ENCODE results near the gene NTN1.

Gene NTN1

DNA sequence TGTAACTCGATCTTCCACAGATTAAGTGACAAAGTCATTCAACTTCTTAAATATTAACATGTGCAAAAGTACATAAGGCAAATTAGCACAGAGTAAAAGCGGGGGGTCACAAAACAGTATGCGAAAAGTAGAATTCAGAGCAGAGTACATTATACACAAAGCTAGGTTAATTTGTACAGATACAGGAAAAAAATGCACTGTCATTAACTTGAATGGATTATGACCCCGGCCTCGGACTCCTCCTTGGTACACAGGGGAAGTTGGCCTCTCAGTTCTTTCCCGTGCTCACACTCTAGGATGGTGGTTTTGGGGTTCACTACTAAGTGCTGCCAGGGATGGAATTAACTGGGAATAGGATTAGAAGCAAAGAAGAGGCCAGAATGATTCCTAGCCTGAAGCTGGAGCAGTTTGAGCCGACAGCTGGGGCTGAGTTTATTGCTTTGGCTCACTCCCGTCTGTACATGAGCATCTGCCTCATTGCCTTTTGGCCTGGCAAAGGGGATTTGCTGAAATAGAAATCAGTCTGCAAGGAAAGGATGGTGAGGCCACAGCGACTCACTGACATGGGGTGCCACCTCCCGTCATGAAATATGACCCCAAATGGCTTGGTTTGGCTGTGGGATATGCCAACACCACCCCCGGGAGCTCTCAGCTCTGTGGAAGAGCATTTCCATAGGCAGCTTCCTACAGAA, 23.6 kb downstream of the NTN1 start:
- Histone ChIP-seq H3K9ac (ENCODE audit: low read depth, low read length) (no peak overlapping the region), H3K4me3 (ENCODE audit: low read length) (no peak overlapping the region), H3K4me1 (ENCODE audit: insufficient read depth, low read length) (peaks cover 5% of the 10 kb centered on the region; the same call in 1 of the 2 replicates), H3K36me3 (ENCODE audit: insufficient read depth, low read length) (no peaks in the 10 kb centered on the region), H3K9me3 (ENCODE audit: insufficient read depth, low read depth, low read length) (peaks cover 16% of the 10 kb centered on the region; the same call in 1 of the 2 replicates), H3K27ac (ENCODE audit: low read depth, low read length) (no peak overlapping the region), H3K27me3 (ENCODE audit: insufficient read depth, low read length) (no peaks in the 10 kb centered on the region)
- WGBS = 84% methylated on average over 11 of the region's 11 CpGs

DNA sequence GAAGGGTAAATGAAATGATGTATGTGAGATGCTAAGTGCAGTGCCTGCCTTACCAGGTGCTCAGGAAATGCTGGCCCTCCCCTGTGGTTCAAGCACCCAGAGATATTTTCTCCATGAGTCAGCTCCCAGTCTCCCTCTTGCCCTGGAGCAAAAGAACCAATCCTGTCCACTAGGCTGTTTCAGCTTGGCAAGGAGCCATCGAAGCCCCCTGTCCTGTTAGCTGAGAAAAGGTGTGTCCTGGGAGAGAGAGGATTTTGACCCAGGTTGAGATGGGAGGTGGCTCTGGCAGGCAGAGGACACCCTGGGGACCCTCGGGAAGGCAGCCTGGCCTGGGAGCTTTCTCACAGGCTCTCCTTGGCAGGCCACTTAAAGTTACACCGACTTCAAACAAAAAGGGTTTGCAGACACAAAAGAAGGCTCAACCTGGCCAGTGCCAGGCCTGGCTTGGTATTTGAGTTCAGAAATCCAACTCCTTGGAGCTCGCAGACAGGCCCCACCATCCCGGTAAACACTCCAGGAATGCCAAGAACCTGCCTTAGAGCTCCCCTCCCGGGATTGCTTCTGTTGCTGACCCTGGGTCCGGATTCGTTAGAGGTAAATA, 29.6 kb downstream of the NTN1 start:
- Histone ChIP-seq H3K9ac (ENCODE audit: low read depth, low read length) (no peak overlapping the region), H3K27ac (ENCODE audit: low read depth, low read length) (peak overlapping the region; percentile 60)

GRCh38 chr17:9051561-9051960, 30.3 kb downstream of the NTN1 start:
- no peak overlapping the region for H3K9ac ChIP-seq (ENCODE audit: low read depth, low read length)
- H3K4me3 ChIP-seq (ENCODE audit: low read length) = no peak overlapping the region
- H3K36me3 ChIP-seq (ENCODE audit: insufficient read depth, low read length) = no peaks in the 10 kb centered on the region
- H3K9me3 ChIP-seq (ENCODE audit: insufficient read depth, low read depth, low read length) = peaks cover 6% of the 10 kb centered on the region; the same call in 1 of the 2 replicates
- 89% methylated on average over 4 of the region's 4 CpGs for WGBS
- H3K27me3 ChIP-seq (ENCODE audit: insufficient read depth, low read length) = peaks cover 43% of the 10 kb centered on the region
- peaks cover 40% of the 10 kb centered on the region for H3K4me1 ChIP-seq (ENCODE audit: insufficient read depth, low read length)
- no peak overlapping the region for H3K27ac ChIP-seq (ENCODE audit: low read depth, low read length)

More for the DNA sequence above, 29.6 kb downstream of the NTN1 start:
- Histone ChIP-seq H3K36me3 (ENCODE audit: insufficient read depth, low read length) (no peaks in the 10 kb centered on the region), H3K4me3 (ENCODE audit: low read length) (no peak overlapping the region), H3K4me1 (ENCODE audit: insufficient read depth, low read length) (peaks cover 40% of the 10 kb centered on the region), H3K9me3 (ENCODE audit: insufficient read depth, low read depth, low read length) (peaks cover 6% of the 10 kb centered on the region; the same call in 1 of the 2 replicates), H3K27me3 (ENCODE audit: insufficient read depth, low read length) (peaks cover 38% of the 10 kb centered on the region)
- 53% methylated on average over 8 of the region's 8 CpGs for WGBS

DNA sequence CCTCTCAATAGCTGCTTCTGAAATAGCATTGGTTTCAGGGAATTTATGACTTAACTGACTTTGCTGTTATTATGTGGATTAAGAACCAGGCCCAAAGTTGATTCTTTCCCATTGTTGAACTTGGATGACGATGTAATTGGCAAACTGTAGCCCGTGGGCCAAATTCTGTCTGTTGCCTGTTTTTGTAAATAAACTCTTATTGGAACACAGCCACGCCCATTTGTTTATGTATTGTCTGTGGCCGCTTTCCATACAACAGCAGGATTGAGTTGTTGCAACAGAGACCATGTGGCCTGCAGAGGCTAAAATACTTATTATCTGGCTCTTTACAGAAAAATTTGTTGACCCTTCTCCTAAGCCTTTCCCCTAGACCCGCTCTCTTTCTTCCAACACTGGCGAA, 31.6 kb downstream of the NTN1 start:
- no peak overlapping the region for H3K9ac ChIP-seq (ENCODE audit: low read depth, low read length)
- H3K4me1 ChIP-seq (ENCODE audit: insufficient read depth, low read length) = peaks cover 43% of the 10 kb centered on the region
- WGBS = 80% methylated on average over 6 of the region's 6 CpGs
- peaks cover 53% of the 10 kb centered on the region for H3K27me3 ChIP-seq (ENCODE audit: insufficient read depth, low read length)
- no peak overlapping the region for H3K4me3 ChIP-seq (ENCODE audit: low read length)
- no peaks in the 10 kb centered on the region for H3K36me3 ChIP-seq (ENCODE audit: insufficient read depth, low read length)
- H3K27ac ChIP-seq (ENCODE audit: low read depth, low read length) = no peak overlapping the region
- H3K9me3 ChIP-seq (ENCODE audit: insufficient read depth, low read depth, low read length) = peaks cover 6% of the 10 kb centered on the region; the same call in 1 of the 2 replicates

GRCh38 chr17:9053406-9053805, 32.1 kb downstream of the NTN1 start:
- H3K4me3 ChIP-seq (ENCODE audit: low read length) = no peak overlapping the region
- no peak overlapping the region for H3K27ac ChIP-seq (ENCODE audit: low read depth, low read length)
- no peaks in the 10 kb centered on the region for H3K36me3 ChIP-seq (ENCODE audit: insufficient read depth, low read length)
- WGBS = 62% methylated on average over 4 of the region's 4 CpGs
- peaks cover 53% of the 10 kb centered on the region for H3K27me3 ChIP-seq (ENCODE audit: insufficient read depth, low read length)
- H3K9ac ChIP-seq (ENCODE audit: low read depth, low read length) = no peak overlapping the region
- peaks cover 2% of the 10 kb centered on the region; the same call in 1 of the 2 replicates for H3K9me3 ChIP-seq (ENCODE audit: insufficient read depth, low read depth, low read length)
- H3K4me1 ChIP-seq (ENCODE audit: insufficient read depth, low read length) = peaks cover 43% of the 10 kb centered on the region

- Histone ChIP-seq H3K4me3 (ENCODE audit: low read length) (peak overlapping the region; percentile 42), H3K36me3 (ENCODE audit: insufficient read depth, low read length) (no peaks in the 10 kb centered on the region), H3K27ac (ENCODE audit: low read depth, low read length) (peak overlapping the region; percentile 81), H3K4me1 (ENCODE audit: insufficient read depth, low read length) (peaks cover 43% of the 10 kb centered on the region), H3K9me3 (ENCODE audit: insufficient read depth, low read depth, low read length) (no peaks in the 10 kb centered on the region), H3K27me3 (ENCODE audit: insufficient read depth, low read length) (peaks cover 53% of the 10 kb centered on the region), H3K9ac (ENCODE audit: low read depth, low read length) (peak overlapping the region; percentile 29; the same call in 1 of the 2 replicates)
- WGBS = 8% methylated on average over 27 of the region's 27 CpGs
Measured at GRCh38 chr17:9054126-9054975, 33.0 kb downstream of the NTN1 start.

GRCh38 chr17:9055281-9055680, 34.0 kb downstream of the NTN1 start:
- Histone ChIP-seq H3K27ac (ENCODE audit: low read depth, low read length) (no peak overlapping the region), H3K36me3 (ENCODE audit: insufficient read depth, low read length) (no peaks in the 10 kb centered on the region), H3K4me1 (ENCODE audit: insufficient read depth, low read length) (peaks cover 43% of the 10 kb centered on the region), H3K27me3 (ENCODE audit: insufficient read depth, low read length) (peaks cover 53% of the 10 kb centered on the region), H3K9ac (ENCODE audit: low read depth, low read length) (no peak overlapping the region), H3K4me3 (ENCODE audit: low read length) (0 out of 2 replicates have a peak overlapping the region, but pooled peaks have one; percentile 4), H3K9me3 (ENCODE audit: insufficient read depth, low read depth, low read length) (no peaks in the 10 kb centered on the region)
- WGBS = 84% methylated on average over 4 of the region's 4 CpGs

GRCh38 chr17:9056566-9056965, 35.3 kb downstream of the NTN1 start:
- Histone ChIP-seq H3K36me3 (ENCODE audit: insufficient read depth, low read length) (no peaks in the 10 kb centered on the region), H3K4me3 (ENCODE audit: low read length) (no peak overlapping the region), H3K27me3 (ENCODE audit: insufficient read depth, low read length) (peaks cover 53% of the 10 kb centered on the region), H3K27ac (ENCODE audit: low read depth, low read length) (no peak overlapping the region), H3K9me3 (ENCODE audit: insufficient read depth, low read depth, low read length) (no peaks in the 10 kb centered on the region), H3K9ac (ENCODE audit: low read depth, low read length) (no peak overlapping the region), H3K4me1 (ENCODE audit: insufficient read depth, low read length) (peaks cover 32% of the 10 kb centered on the region)
- 88% methylated on average over 12 of the region's 12 CpGs for WGBS

GRCh38 chr17:9057310-9057709, 36.0 kb downstream of the NTN1 start:
- no peaks in the 10 kb centered on the region for H3K9me3 ChIP-seq (ENCODE audit: insufficient read depth, low read depth, low read length)
- H3K4me3 ChIP-seq (ENCODE audit: low read length) = no peak overlapping the region
- H3K27me3 ChIP-seq (ENCODE audit: insufficient read depth, low read length) = peaks cover 51% of the 10 kb centered on the region
- 71% methylated on average over 7 of the region's 7 CpGs for WGBS
- H3K27ac ChIP-seq (ENCODE audit: low read depth, low read length) = no peak overlapping the region
- H3K36me3 ChIP-seq (ENCODE audit: insufficient read depth, low read length) = no peaks in the 10 kb centered on the region
- peaks cover 35% of the 10 kb centered on the region for H3K4me1 ChIP-seq (ENCODE audit: insufficient read depth, low read length)
- no peak overlapping the region for H3K9ac ChIP-seq (ENCODE audit: low read depth, low read length)

DNA sequence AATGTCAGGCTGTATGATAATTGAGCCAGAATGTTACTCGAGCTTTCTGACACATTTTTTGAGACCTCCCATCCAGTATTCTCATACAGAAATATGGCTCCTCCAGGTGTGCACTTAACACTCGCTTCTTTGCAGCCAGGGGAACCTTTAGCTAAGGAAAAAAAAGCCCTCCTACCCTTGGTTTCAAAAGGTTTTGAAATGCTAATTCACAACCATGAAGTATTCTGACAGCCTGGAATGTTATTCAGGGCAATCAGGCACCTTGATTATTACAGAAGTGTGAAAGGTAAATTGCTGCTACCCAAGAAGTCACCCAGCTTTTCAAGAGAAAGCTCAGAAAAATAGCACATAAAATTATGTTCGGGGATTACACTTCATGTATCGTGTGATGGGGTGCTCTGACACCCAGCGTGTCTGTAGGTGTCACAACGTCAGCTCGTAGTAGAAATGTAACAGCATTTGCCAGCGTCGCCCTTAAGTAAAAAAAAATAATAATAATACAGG, 41.1 kb downstream of the NTN1 start:
- Histone ChIP-seq H3K9me3 (ENCODE audit: insufficient read depth, low read depth, low read length) (peaks cover 4% of the 10 kb centered on the region; the same call in 1 of the 2 replicates), H3K4me3 (ENCODE audit: low read length) (no peak overlapping the region), H3K36me3 (ENCODE audit: insufficient read depth, low read length) (no peaks in the 10 kb centered on the region), H3K9ac (ENCODE audit: low read depth, low read length) (no peak overlapping the region), H3K27me3 (ENCODE audit: insufficient read depth, low read length) (0 out of 2 replicates have a peak, but pooled peaks cover 2% of the 10 kb centered on the region), H3K27ac (ENCODE audit: low read depth, low read length) (no peak overlapping the region; the same call in 1 of the 2 replicates), H3K4me1 (ENCODE audit: insufficient read depth, low read length) (peaks cover 9% of the 10 kb centered on the region)
- WGBS = 59% methylated on average over 7 of the region's 9 CpGs

Data from HUES64 (cell line).